ENCODE results near the gene SMAD5.

DNA sequence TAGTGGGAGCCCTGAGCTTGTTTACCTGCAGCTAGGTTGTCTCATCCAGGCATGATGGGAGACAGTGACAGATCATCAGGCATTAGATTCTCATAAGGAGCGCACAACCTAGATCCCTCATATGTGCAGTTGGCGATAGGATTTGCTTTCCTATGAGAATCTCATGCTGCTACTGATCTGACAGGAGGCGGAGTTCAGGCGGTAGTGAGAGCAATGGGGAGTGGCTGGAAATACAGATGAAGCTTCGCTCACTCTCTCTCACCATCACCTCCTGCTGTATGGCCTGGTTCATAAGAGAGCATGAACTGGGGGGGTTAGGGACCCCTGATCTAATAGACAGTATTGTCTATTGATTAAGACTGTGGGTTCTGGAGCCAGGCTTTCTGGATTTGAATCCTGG, 24.9 kb downstream of the SMAD5 start:
- TF ChIP-seq POLR2A (IDR thresholded peaks at IDR 0.05; ENCODE audit: low read depth, low read length) = no peak
- TF ChIP-seq POLR2AphosphoS5 (IDR thresholded peaks at IDR 0.05; ENCODE audit: low read depth, low read length) = no peak
